A673 (cell line): ENCODE data around the gene NHERF1. TPM values are rescaled to one million over a fixed set of nuclear protein-coding genes. Genes with fewer than 3 reads are reported as not detected.

Experiments used
- BruUV-seq: library from RNA; stranded (reverse); fragments of 400-500 nt; replicated peaks from 2 replicates; lab custom pipeline; 2021; lab: Mats Ljungman, UMichigan
- CTCF ChIA-PET: fragments of 300-600 bp; sonication (Branson Sonifier 250); formaldehyde crosslinking; loops from one replicate; lab custom pipeline; 2022; ENCODE audit warnings: antibody characterized with exemption; lab: Charles Lee
- POLR2A ChIA-PET: fragments of 300-600 bp; sonication (Branson Sonifier 250); formaldehyde crosslinking; loops from one replicate; lab custom pipeline; 2022; ENCODE audit warnings: antibody characterized with exemption; ENCODE audit not compliant: low non-redundant PET; lab: Charles Lee
- DNase-seq: peaks from one replicate; pipeline ENCODE4 v3.0.0-alpha.2; 2015; ENCODE audit warnings: low spot score
- H3K27ac ChIP-seq: fragments of 200-600 bp; sonication (generic); 2 replicates; pipeline ENCODE4 v1.5.1; 2016; ENCODE audit warnings: mixed run types, low read depth, mild to moderate bottlenecking, mixed read lengths, antibody characterized with exemption, low read length; ENCODE audit not compliant: poor library complexity, severe bottlenecking
- H3K27me3 ChIP-seq: fragments of 200-600 bp; sonication (generic); replicated peaks from 2 replicates; pipeline ENCODE4 v1.6.1; 2017; ENCODE audit warnings: mixed run types, low read depth, mild to moderate bottlenecking, mixed read lengths, antibody characterized with exemption, low read length; ENCODE audit not compliant: insufficient read depth, poor library complexity
- H3K36me3 ChIP-seq: fragments of 200-600 bp; sonication (generic); 2 replicates; pipeline ENCODE4 v1.6.1; 2016; ENCODE audit warnings: mixed run types, mild to moderate bottlenecking, mixed read lengths, antibody characterized with exemption, low read length; ENCODE audit not compliant: insufficient read depth, poor library complexity, severe bottlenecking
- H3K4me1 ChIP-seq: fragments of 200-600 bp; sonication (generic); 2 replicates; pipeline ENCODE4 v1.6.1; 2017; ENCODE audit warnings: mixed run types, mild to moderate bottlenecking, mixed read lengths, antibody characterized with exemption, low read length; ENCODE audit not compliant: insufficient read depth, poor library complexity, severe bottlenecking
- H3K4me3 ChIP-seq: fragments of 200-600 bp; sonication (generic); 2 replicates; pipeline ENCODE4 v1.5.1; 2016; ENCODE audit warnings: low read depth, mixed run types, mild to moderate bottlenecking, mixed read lengths, low read length; ENCODE audit not compliant: poor library complexity, severe bottlenecking
- H3K9me3 ChIP-seq: fragments of 200-600 bp; sonication (generic); 2 replicates; pipeline ENCODE4 v1.6.1; 2016; ENCODE audit warnings: mixed run types, low read depth, mild to moderate bottlenecking, mixed read lengths, antibody characterized with exemption, low read length; ENCODE audit not compliant: poor library complexity, severe bottlenecking
- CTCF ChIP-seq: fragments of 300-800, 200-600 bp; sonication (generic); conservative IDR thresholded peaks from 2 replicates; pipeline ENCODE4 v1.5.1; 2017; ENCODE audit warnings: low read depth, mild to moderate bottlenecking, antibody characterized with exemption, low read length, moderate library complexity, mixed read lengths
- EZH2 ChIP-seq: fragments of 200-600 bp; sonication (generic); IDR thresholded peaks from 2 replicates; pipeline ENCODE4 v1.6.1; 2017; ENCODE audit warnings: borderline replicate concordance, low read depth, mild to moderate bottlenecking, mixed read lengths, antibody characterized with exemption, low read length; ENCODE audit not compliant: poor library complexity, severe bottlenecking
- intact Hi-C: fragments of 100-400 bp; cut with micrococcal nuclease; formaldehyde crosslinking; loops from one replicate; pipeline ENCODE4 v1.10.0; 2022; ENCODE audit not compliant: unreplicated experiment
- total RNA-seq: library from RNA; stranded (reverse); gene quantifications from 2 replicates; pipeline ENCODE4 v1.2.3, GENCODE V29; 2021

NHERF1 gene
- total RNA-seq, 1 experiment from 2014 or later, result 33.8 TPM

DNA sequence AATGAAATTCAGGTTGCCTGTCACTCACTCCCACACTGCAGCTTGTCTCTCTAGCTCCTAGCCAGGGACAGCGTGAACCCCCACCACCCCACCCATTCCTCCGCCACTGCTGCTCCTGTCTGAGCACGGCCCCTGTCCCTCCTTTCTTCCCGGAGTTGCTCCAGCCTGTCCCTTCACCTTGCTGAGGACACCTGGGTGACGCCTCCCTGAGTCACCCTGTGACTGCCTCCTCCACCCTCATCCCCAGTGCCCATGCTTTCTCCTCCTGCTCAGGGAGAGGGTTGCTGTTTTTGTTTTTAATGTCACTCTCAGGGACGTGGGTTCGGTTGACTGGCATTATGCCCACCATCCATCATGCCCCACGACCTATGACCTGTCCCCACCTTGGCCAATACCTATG is 53.5 kb downstream of the NHERF1 start:
- no peak overlapping the region for H3K4me3 ChIP-seq
- intact Hi-C loops, result no loop called here
- POLR2A ChIA-PET, result no interaction called here
- H3K27ac ChIP-seq, result no peak overlapping the region
- H3K27me3 ChIP-seq, result no peaks in the 10 kb centered on the region
- no peaks in the 10 kb centered on the region for H3K4me1 ChIP-seq
- BruUV-seq, result no TSS peak
- H3K9me3 ChIP-seq, result no peaks in the 10 kb centered on the region
- H3K36me3 ChIP-seq, result peaks cover 11% of the 10 kb centered on the region
- CTCF ChIA-PET, result no interaction called here
- no peak for DNase-seq
- no peak for TF ChIP-seq EZH2
- no peak for TF ChIP-seq CTCF

- H3K9me3 ChIP-seq, result no peaks in the 10 kb centered on the region
- H3K4me1 ChIP-seq, result no peaks in the 10 kb centered on the region
- H3K27me3 ChIP-seq, result no peaks in the 10 kb centered on the region
- DNase-seq, result no peak
- ChIA-PET CTCF (no interaction called here), POLR2A (no interaction called here)
- H3K27ac ChIP-seq, result no peak overlapping the region
- intact Hi-C loops, result no loop called here
- peaks cover 4% of the 10 kb centered on the region for H3K36me3 ChIP-seq
- BruUV-seq, result no TSS peak
- H3K4me3 ChIP-seq, result no peak overlapping the region
- TF ChIP-seq EZH2, result no peak
- TF ChIP-seq CTCF, result no peak
These were observed 55.0 kb downstream of the NHERF1 start for GRCh38 chr17:74803388-74803930.

DNA sequence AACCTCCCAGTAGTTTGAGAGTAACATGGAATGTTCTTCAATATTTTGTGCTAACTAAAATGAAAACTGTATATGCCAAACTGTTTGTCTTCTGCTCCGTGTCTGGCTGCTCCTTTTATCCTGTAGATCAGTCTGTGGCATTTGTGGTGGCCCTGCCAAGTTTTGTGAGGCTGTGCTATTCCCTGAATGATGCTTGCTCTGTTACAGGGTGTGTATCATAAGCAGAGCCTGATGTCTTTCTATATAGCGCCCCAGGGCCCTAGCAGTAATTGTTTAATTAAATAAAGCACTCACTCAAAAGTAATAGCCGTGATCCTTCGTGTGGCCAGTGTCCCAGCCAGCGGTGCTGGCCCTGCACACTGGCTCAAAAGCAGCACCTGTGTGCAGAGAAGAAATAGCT is 55.5 kb downstream of the NHERF1 start:
- TF ChIP-seq EZH2 (no peak), CTCF (no peak)
- ChIA-PET CTCF (no interaction called here), POLR2A (no interaction called here)
- Histone ChIP-seq H3K4me3 (no peak overlapping the region), H3K36me3 (peaks cover 4% of the 10 kb centered on the region), H3K27me3 (no peaks in the 10 kb centered on the region), H3K27ac (no peak overlapping the region), H3K4me1 (no peaks in the 10 kb centered on the region), H3K9me3 (no peaks in the 10 kb centered on the region)
- intact Hi-C loops, result no loop called here
- no TSS peak for BruUV-seq
- DNase-seq, result no peak
